Naive B cell (primary cell): ENCODE measurements around the gene ZNF750. TPM values are rescaled to one million over a fixed set of nuclear protein-coding genes. Genes with fewer than 3 reads are reported as not detected.

Source experiments
- ATAC-seq, 2 donors: fragments of 150-1000 bp; cut with Tn5 transposase; 2 replicates each; pipeline ENCODE4 v1.10.0; 2021; ENCODE audit warnings: low read depth in 2 of 2, mild to moderate bottlenecking in 2 of 2, moderate library complexity in 2 of 2
- DNase-seq: peaks from one replicate; pipeline ENCODE4 v3.0.0; 2022
- H3K27ac Mint-ChIP-seq, 6 donors: one replicate each; pipeline ENCODE4 v1.8.0; 2020 to 2022; ENCODE audit warnings: mild to moderate bottlenecking in 6 of 6, mixed read lengths in 6 of 6, moderate library complexity in 5 of 6, inconsistent platforms in 2 of 6
- H3K27me3 Mint-ChIP-seq, 3 donors: one replicate each; pipeline ENCODE4 v1.8.0; 2021 to 2022; ENCODE audit warnings: mixed read lengths in 3 of 3, mild to moderate bottlenecking in 1 of 3
- H3K36me3 Mint-ChIP-seq, 2 donors: one replicate each; pipeline ENCODE4 v1.8.0; 2020 to 2022; ENCODE audit warnings: mixed read lengths in 2 of 2, inconsistent platforms in 1 of 2, mild to moderate bottlenecking in 1 of 2
- H3K4me1 Mint-ChIP-seq, 3 donors: one replicate each; pipeline ENCODE4 v1.8.0; 2020 to 2022; ENCODE audit warnings: mixed read lengths in 3 of 3, inconsistent platforms in 1 of 3, mild to moderate bottlenecking in 1 of 3, moderate library complexity in 1 of 3
- H3K4me3 Mint-ChIP-seq, 8 donors: one replicate each; pipeline ENCODE4 v1.8.0; 2020 to 2022; ENCODE audit warnings: mild to moderate bottlenecking in 8 of 8, mixed read lengths in 8 of 8, moderate library complexity in 8 of 8, inconsistent platforms in 2 of 8
- H3K9me3 Mint-ChIP-seq, 7 donors: one replicate each; pipeline ENCODE4 v1.8.0; 2020 to 2022; ENCODE audit warnings: mixed read lengths in 7 of 7, mild to moderate bottlenecking in 5 of 7, inconsistent platforms in 2 of 7, moderate library complexity in 1 of 7
- polyA plus RNA-seq, 6 donors: library from polyadenylated mRNA; unstranded; fragments of 300-500 nt; fragmentation: Illumina TruSeq; gene quantifications; one replicate each; pipeline ENCODE4 v1.2.3, GENCODE V29; 2021; ENCODE audit warnings: low read depth in 6 of 6

Gene ZNF750
- polyA plus RNA-seq, 6 donors from 2014 or later: 0.12 TPM; not detected in 5

DNA sequence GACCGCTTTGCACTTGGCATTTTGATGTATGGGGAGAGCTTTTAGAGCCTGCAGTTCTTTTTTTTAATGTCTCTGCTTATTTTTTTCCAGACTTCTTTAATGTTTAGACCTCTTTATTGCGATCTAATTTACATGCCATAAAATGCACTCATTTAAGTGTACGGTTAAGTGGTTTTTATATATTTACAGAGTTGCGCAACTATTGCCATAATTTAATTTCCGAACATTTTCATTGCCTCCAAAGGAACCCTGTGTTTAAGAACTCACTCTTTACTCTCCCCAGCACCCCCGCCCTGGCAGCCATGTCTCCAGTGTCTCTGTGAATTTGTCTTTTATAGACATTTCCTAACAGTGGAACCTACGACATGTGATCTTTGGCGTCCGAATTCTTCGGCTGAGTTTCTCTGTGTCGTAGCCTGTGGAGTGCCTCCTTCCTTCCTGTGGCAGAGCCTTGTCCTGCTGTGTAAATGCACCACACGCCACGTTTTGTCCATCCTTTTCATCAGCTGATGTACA, 24.0 kb downstream of the ZNF750 start:
- ATAC-seq (no peak), DNase-seq (no peak)
- Mint-ChIP-seq H3K36me3 (peaks cover 12 to 46% of the 10 kb centered on the region in 2 donors), H3K9me3 (peaks cover 3 to 14% (median 4%) of the 10 kb centered on the region in 7 donors), H3K4me3 (no peak overlapping the region), H3K27ac (no peak overlapping the region), H3K4me1 (peaks cover 23 to 52% (median 29%) of the 10 kb centered on the region in 3 donors), H3K27me3 (no peaks in the 10 kb centered on the region)

DNA sequence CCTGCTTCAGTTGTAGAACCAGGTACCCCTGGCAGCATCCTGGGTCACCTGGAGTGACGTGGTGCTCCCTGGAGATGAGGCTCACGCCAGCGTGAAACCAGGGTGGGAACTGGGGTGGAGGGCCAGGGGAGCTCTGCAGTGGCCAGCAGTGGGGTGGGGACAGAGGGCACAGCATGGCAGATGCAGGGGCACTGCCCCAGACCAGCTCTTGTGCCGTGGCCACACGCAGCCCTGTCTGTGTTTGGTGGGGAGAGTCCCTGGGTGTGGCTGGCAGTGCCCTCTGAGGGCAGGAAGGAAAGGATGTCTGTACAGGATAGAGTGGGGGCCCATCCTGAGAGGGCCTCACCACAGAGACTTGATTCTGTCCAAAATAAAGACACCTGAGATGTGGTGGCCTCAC, 24.5 kb downstream of the ZNF750 start:
- ATAC-seq (no peak), DNase-seq (no peak)
- Mint-ChIP-seq H3K4me1 (peaks cover 20 to 50% (median 24%) of the 10 kb centered on the region in 3 donors), H3K27ac (peak overlapping the region in 1 of 6 donors; percentile 54), H3K27me3 (no peaks in the 10 kb centered on the region), H3K4me3 (no peak overlapping the region), H3K9me3 (peaks cover under 1 to 9% (median 2%) of the 10 kb centered on the region in 7 donors), H3K36me3 (peaks cover 9 to 46% of the 10 kb centered on the region in 2 donors)

- Mint-ChIP-seq H3K27ac (peak overlapping the region in 1 of 6 donors; percentile 74), H3K36me3 (peaks cover 6 to 48% of the 10 kb centered on the region in 2 donors), H3K27me3 (no peaks in the 10 kb centered on the region), H3K4me1 (peaks cover 17 to 45% (median 22%) of the 10 kb centered on the region in 3 donors), H3K4me3 (peak overlapping the region in 1 of 8 donors; percentile 25), H3K9me3 (peaks cover 0 to 6% (median 0%) of the 10 kb centered on the region in 7 donors)
- DNase-seq (no peak), ATAC-seq (no peak)
Measured at GRCh38 chr17:82814834-82815233, 25.0 kb downstream of the ZNF750 start.

DNA sequence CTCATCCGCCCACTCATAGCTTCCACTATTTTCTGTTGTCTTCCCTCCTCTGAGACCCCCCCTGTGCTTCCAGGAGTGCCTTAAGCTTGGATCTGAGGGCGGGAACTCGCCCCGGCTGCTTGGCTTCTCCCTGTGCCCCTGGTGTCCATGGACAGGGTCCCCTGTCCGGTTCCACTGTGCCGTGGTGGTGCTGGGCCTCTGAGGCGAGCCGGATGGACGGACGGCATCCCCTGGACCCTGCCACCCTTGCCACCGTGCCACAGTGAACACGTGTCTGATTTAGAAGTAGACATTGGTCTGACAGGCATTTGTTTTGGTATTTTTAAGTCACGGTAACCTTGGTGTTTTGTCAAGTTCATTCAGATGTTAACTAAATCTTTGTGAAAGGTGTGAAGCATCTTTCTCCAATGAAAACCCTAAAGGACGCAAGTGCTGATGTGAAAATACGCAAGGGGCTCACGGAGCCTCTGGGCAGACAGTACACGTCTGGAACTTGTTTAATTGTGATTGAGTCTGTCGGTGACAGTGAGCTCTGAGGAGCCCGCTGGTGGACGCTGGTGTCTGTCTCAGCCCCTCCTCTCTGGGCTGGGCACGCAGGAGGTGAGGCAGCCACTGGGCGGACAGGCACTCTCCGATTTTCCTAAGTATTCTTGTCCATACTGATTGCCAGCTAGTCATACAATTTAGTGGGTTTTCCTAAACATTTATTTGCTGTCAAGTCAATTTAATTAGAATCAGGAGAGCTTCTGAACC, 26.3 kb downstream of the ZNF750 start:
- Mint-ChIP-seq H3K36me3 (peaks cover 6 to 49% of the 10 kb centered on the region in 2 donors), H3K4me1 (peaks cover 10 to 31% (median 11%) of the 10 kb centered on the region in 3 donors), H3K27me3 (no peaks in the 10 kb centered on the region), H3K4me3 (no peak overlapping the region), H3K9me3 (no peaks in the 10 kb centered on the region), H3K27ac (peak overlapping the region in 2 of 6 donors; percentile 3 to 76)
- no peak for ATAC-seq
- DNase-seq: no peak

DNA sequence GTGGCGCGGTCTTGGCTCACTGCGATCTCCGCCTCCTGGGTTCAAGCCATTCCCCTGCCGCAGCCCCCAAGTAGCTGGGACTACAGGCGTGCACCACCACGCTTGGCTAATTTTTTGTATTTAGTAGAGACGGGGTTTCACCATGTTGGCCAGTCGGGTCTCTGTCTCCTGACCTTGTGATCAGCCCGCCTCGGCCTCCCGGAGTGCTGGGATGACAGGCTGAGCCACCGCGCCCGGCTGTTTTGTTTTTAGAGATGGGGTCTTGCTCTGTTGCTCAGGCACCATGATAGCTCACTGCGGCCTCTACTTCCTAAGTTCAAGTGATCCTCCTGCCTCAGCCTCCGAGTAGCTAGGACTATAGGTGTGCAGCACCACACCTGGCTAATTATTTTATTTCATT, 27.2 kb downstream of the ZNF750 start:
- no peak for DNase-seq
- no peaks in the 10 kb centered on the region for H3K27me3 Mint-ChIP-seq
- no peaks in the 10 kb centered on the region for H3K9me3 Mint-ChIP-seq
- no peak overlapping the region for H3K27ac Mint-ChIP-seq
- H3K4me3 Mint-ChIP-seq: no peak overlapping the region
- peaks cover 6 to 55% of the 10 kb centered on the region in 2 donors for H3K36me3 Mint-ChIP-seq
- H3K4me1 Mint-ChIP-seq: peaks cover 1 to 22% (median 2%) of the 10 kb centered on the region in 3 donors
- no peak for ATAC-seq

DNA sequence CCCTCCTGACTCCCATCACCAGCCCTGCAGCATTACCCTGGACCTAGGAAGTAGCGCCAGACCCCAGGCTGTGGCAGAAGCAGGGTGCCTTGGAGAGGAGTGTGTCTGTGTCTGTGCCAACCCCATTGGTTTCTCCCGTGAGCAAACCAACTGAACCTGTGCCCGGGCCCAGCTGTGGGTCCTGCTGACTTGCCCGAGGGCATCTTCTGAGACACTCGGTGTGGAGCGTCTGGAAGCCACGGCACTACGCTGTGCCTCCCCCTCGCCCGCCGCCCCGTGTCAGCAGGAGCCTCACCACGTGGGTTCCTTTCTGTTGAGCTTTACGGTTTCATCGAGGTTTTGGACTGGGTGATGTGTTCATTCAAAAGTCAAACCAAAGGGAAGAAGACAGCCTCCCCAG, 27.8 kb downstream of the ZNF750 start:
- ATAC-seq (no peak), DNase-seq (no peak)
- peaks cover 0 to 19% (median 0%) of the 10 kb centered on the region in 3 donors for H3K4me1 Mint-ChIP-seq
- H3K27me3 Mint-ChIP-seq: no peaks in the 10 kb centered on the region
- no peak overlapping the region for H3K4me3 Mint-ChIP-seq
- H3K36me3 Mint-ChIP-seq: peaks cover 6 to 56% of the 10 kb centered on the region in 2 donors
- no peak overlapping the region for H3K27ac Mint-ChIP-seq
- no peaks in the 10 kb centered on the region for H3K9me3 Mint-ChIP-seq

GRCh38 chr17:82810644-82811430, 29.0 kb downstream of the ZNF750 start:
- no peaks in the 10 kb centered on the region for H3K9me3 Mint-ChIP-seq
- peaks cover 0 to 13% (median 0%) of the 10 kb centered on the region in 3 donors for H3K4me1 Mint-ChIP-seq
- no peaks in the 10 kb centered on the region for H3K27me3 Mint-ChIP-seq
- H3K27ac Mint-ChIP-seq: peak overlapping the region in 2 of 6 donors; percentile 43 to 77
- ATAC-seq: no peak
- H3K36me3 Mint-ChIP-seq: peaks cover 6 to 67% of the 10 kb centered on the region in 2 donors
- no peak for DNase-seq
- H3K4me3 Mint-ChIP-seq: no peak overlapping the region

DNA sequence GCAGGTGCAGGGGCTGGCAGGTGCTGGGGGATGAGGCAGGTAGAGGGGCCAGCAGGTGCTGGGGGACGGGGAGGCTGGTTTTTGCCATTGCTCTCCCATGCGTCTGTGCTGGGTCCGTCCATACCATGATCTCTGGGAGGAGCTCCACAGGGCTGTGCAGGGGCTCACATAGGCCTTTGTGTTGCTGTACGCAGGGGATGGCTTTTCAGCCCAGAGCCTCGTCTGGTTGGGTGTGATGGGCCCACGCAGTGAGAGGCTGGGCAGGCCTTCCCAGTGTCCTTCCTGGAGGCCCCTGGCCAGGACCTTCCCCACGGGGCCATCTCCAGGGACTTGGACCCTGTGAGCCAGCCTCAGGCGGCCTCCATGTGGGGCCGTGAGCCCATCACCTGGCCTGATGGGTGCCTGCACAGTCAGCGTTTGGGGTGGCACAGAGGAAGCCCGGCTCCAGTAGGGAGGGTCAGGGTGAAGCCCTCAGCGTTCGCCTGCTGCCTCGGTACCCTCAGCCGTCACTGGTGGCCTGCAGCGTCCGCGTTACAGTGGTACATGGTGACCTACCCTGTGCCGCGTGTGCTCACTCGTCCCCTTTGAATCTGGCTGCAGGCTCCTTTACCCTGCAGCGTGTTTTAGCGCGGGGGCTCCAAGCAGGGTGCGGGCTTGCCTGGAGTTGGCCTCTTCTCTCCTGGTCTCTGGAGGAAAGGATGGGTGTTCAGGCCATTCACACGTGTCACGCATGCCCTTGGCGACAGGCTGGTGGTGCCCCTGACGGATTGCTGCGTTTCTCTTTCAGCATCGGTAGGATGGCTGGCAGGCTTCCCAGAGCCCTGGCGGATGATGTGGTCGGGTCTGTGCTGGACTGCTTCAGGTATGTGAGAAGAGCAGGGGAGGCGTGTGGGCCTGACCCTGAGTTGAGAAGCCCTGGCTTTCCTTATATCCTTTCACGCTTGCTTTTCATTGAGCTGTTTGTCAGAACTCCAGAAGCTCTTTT, 30.6 kb downstream of the ZNF750 start:
- H3K4me3 Mint-ChIP-seq: no peak overlapping the region
- ATAC-seq: no peak
- H3K9me3 Mint-ChIP-seq: no peaks in the 10 kb centered on the region
- peak overlapping the region in 3 of 6 donors; percentile 21 to 43 (median 33) for H3K27ac Mint-ChIP-seq
- no peaks in the 10 kb centered on the region for H3K4me1 Mint-ChIP-seq
- H3K27me3 Mint-ChIP-seq: no peaks in the 10 kb centered on the region
- no peak for DNase-seq
- H3K36me3 Mint-ChIP-seq: peaks cover 6 to 56% of the 10 kb centered on the region in 2 donors

- H3K4me3 Mint-ChIP-seq: no peak overlapping the region
- no peaks in the 10 kb centered on the region for H3K9me3 Mint-ChIP-seq
- ATAC-seq: no peak
- no peak for DNase-seq
- peaks cover 0 to 6% (median 2%) of the 10 kb centered on the region in 3 donors for H3K4me1 Mint-ChIP-seq
- H3K36me3 Mint-ChIP-seq: peaks cover 1 to 44% of the 10 kb centered on the region in 2 donors
- peak overlapping the region in 1 of 6 donors; percentile 54 for H3K27ac Mint-ChIP-seq
- H3K27me3 Mint-ChIP-seq: no peaks in the 10 kb centered on the region
Measured at GRCh38 chr17:82808006-82808405, 31.8 kb downstream of the ZNF750 start.

- Mint-ChIP-seq H3K4me3 (no peak overlapping the region), H3K36me3 (peaks cover 5 to 41% of the 10 kb centered on the region in 2 donors), H3K9me3 (no peaks in the 10 kb centered on the region), H3K4me1 (peaks cover 0 to 9% (median 2%) of the 10 kb centered on the region in 3 donors), H3K27me3 (no peaks in the 10 kb centered on the region), H3K27ac (peak overlapping the region in 1 of 6 donors; percentile 54)
- no peak for ATAC-seq
- DNase-seq: no peak
Measured at GRCh38 chr17:82807562-82807961, 32.3 kb downstream of the ZNF750 start.

GRCh38 chr17:82807101-82807500, 32.7 kb downstream of the ZNF750 start:
- peaks cover 5 to 41% of the 10 kb centered on the region in 2 donors for H3K36me3 Mint-ChIP-seq
- H3K4me3 Mint-ChIP-seq: no peak overlapping the region
- ATAC-seq (no peak), DNase-seq (no peak)
- H3K9me3 Mint-ChIP-seq: no peaks in the 10 kb centered on the region
- no peaks in the 10 kb centered on the region for H3K27me3 Mint-ChIP-seq
- peaks cover 0 to 9% (median 5%) of the 10 kb centered on the region in 3 donors for H3K4me1 Mint-ChIP-seq
- no peak overlapping the region for H3K27ac Mint-ChIP-seq

DNA sequence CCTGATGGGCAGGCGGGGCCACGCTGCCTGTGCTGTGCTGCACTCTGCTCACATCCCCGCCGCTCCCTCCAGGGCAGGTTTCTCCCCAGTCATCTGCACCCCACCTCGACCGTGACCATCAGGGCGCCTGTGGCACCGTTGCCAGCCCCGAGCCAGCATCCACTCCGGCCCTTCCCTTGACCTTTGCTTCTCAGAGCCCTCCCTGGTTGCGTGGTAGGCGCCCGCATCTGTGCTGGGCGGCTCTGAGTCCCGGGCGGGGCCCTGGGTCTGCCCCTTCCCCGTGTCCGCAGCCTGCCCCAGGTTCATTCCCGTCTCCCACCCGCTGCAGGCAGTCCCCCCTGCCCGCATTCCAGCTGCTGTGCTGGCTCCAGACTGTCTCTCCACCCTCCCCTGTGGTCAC, 33.2 kb downstream of the ZNF750 start:
- Mint-ChIP-seq H3K9me3 (peaks cover 0 to under 1% (median 0%) of the 10 kb centered on the region in 7 donors), H3K27ac (no peak overlapping the region), H3K27me3 (no peaks in the 10 kb centered on the region), H3K36me3 (peaks cover 5 to 40% of the 10 kb centered on the region in 2 donors), H3K4me3 (no peak overlapping the region), H3K4me1 (peaks cover 0 to 10% (median 6%) of the 10 kb centered on the region in 3 donors)
- no peak for ATAC-seq
- DNase-seq: no peak
